Panc1 (cell line): ENCODE results near the gene TRPV5. TPM values are rescaled to one million over a fixed set of nuclear protein-coding genes. Genes with fewer than 3 reads are reported as not detected.

Source experiments
- ATAC-seq: fragments of 200-7000 bp; cut with Tn5 transposase; 2 replicates; pipeline ENCODE4 v1.9.1; 2020; ENCODE audit warnings: mild to moderate bottlenecking, moderate library complexity
- BruUV-seq: library from RNA; stranded (reverse); fragments of 400-500 nt; replicated peaks from 2 replicates; lab custom pipeline; 2021; lab: Mats Ljungman, UMichigan
- CTCF ChIA-PET: fragments of 300-600 bp; sonication (Branson Sonifier 250); formaldehyde crosslinking; loops from one replicate; lab custom pipeline; 2022; ENCODE audit warnings: antibody characterized with exemption; lab: Charles Lee
- POLR2A ChIA-PET: fragments of 300-600 bp; sonication (Branson Sonifier 250); formaldehyde crosslinking; loops from one replicate; lab custom pipeline; 2022; ENCODE audit warnings: antibody characterized with exemption; lab: Charles Lee
- DNase-seq: peaks from one replicate; pipeline ENCODE4 v3.0.0-alpha.2; 2010; ENCODE audit warnings: low read depth, low spot score
- H3K27ac ChIP-seq: 2 replicates; pipeline ENCODE4 v1.5.1; 2011; ENCODE audit warnings: mild to moderate bottlenecking, low read length, inconsistent platforms
- H3K27me3 ChIP-seq: fragments of 200-500 bp; sonication (Bioruptor generic); 2 replicates; pipeline ENCODE4 v1.6.0; 2014; ENCODE audit warnings: low read length, inconsistent platforms; ENCODE audit not compliant: control insufficient read depth, insufficient read depth
- H3K36me3 ChIP-seq: fragments of 200-500 bp; sonication (Bioruptor generic); 2 replicates; pipeline ENCODE4 v1.5.1; 2014; ENCODE audit warnings: inconsistent platforms, mild to moderate bottlenecking, low read length, moderate library complexity; ENCODE audit not compliant: control insufficient read depth, insufficient read depth
- H3K4me1 ChIP-seq: 2 replicates; pipeline ENCODE4 v1.5.1; 2011; ENCODE audit warnings: inconsistent platforms, mild to moderate bottlenecking, low read length, moderate library complexity; ENCODE audit not compliant: control insufficient read depth, insufficient read depth
- H3K4me3 ChIP-seq, 2 experiments: 2 replicates each; pipeline ENCODE4 v1.5.1; 2011 to 2012; ENCODE audit warnings: low read depth in 2 of 2, low read length in 2 of 2, mild to moderate bottlenecking in 2 of 2, inconsistent platforms in 1 of 2, moderate library complexity in 1 of 2
- H3K9me3 ChIP-seq: fragments of 200-500 bp; sonication (Bioruptor generic); 2 replicates; pipeline ENCODE4 v1.5.1; 2014; ENCODE audit warnings: low read depth, mild to moderate bottlenecking, inconsistent platforms, low read length, moderate library complexity; ENCODE audit not compliant: control insufficient read depth, insufficient read depth
- CTCF ChIP-seq: fragments of 450-650 bp; IDR thresholded peaks from 2 replicates; pipeline ENCODE4 v1.5.1; 2017; ENCODE audit warnings: mild to moderate bottlenecking
- POLR2AphosphoS5 ChIP-seq: IDR thresholded peaks from 2 replicates; pipeline ENCODE4 v1.6.1; 2012; ENCODE audit warnings: mild to moderate bottlenecking, low read depth, low read length, moderate library complexity
- SIN3A ChIP-seq: IDR thresholded peaks from 2 replicates; pipeline ENCODE4 v1.6.1; 2012; ENCODE audit warnings: low read depth, mild to moderate bottlenecking, low read length, moderate library complexity, borderline replicate concordance; ENCODE audit not compliant: insufficient read depth
- TCF7L2 ChIP-seq: IDR thresholded peaks from 2 replicates; pipeline ENCODE4 v1.6.1; 2011; ENCODE audit warnings: mild to moderate bottlenecking, low read depth, low read length, inconsistent platforms
- in situ Hi-C: cut with HindIII; loops from 2 replicates; pipeline ENCODE4 v1.10.0; 2016; ENCODE audit warnings: low sequenced_read_pairs, low pct_unique_long_range_greater_than_20kb
- intact Hi-C: fragments of 100-400 bp; cut with micrococcal nuclease; formaldehyde crosslinking; loops from one replicate; pipeline ENCODE4 v1.10.0; 2022; ENCODE audit not compliant: unreplicated experiment
- total RNA-seq: library from RNA; stranded (reverse); gene quantifications from one replicate; pipeline ENCODE4 v1.2.1, GENCODE V29; 2021; ENCODE audit not compliant: unreplicated experiment
- TF ChIP-seq, protein P1 (sequence below), 2 experiments: IDR thresholded peaks; 2 replicates each; pipeline ENCODE4 v1.6.1; 2011 to 2012; ENCODE audit warnings: low read depth in 2 of 2, control low read depth in 1 of 2, low read length in 1 of 2, mild to moderate bottlenecking in 1 of 2, moderate library complexity in 1 of 2; ENCODE audit not compliant: insufficient read depth in 1 of 2

TRPV5 gene
- total RNA-seq, 1 experiment from 2014 or later = not detected

- intact Hi-C loops (no loop called here), in situ Hi-C loops (no loop called here)
- Histone ChIP-seq H3K4me1 (no peaks in the 10 kb centered on the region), H3K4me3 (no peak overlapping the region), H3K9me3 (no peaks in the 10 kb centered on the region), H3K27me3 (no peaks in the 10 kb centered on the region; the same call in 1 of the 2 replicates), H3K36me3 (no peaks in the 10 kb centered on the region), H3K27ac (no peak overlapping the region)
- DNase-seq (no peak), ATAC-seq (peak; percentile 45; the same call in 1 of the 2 replicates)
- CTCF ChIA-PET = no interaction called here
- POLR2A ChIA-PET = no interaction called here
- BruUV-seq = no TSS peak
- TF ChIP-seq SIN3A (no peak), TCF7L2 (no peak), POLR2AphosphoS5 (no peak), CTCF (no peak)
- TF ChIP-seq, protein P1, sequence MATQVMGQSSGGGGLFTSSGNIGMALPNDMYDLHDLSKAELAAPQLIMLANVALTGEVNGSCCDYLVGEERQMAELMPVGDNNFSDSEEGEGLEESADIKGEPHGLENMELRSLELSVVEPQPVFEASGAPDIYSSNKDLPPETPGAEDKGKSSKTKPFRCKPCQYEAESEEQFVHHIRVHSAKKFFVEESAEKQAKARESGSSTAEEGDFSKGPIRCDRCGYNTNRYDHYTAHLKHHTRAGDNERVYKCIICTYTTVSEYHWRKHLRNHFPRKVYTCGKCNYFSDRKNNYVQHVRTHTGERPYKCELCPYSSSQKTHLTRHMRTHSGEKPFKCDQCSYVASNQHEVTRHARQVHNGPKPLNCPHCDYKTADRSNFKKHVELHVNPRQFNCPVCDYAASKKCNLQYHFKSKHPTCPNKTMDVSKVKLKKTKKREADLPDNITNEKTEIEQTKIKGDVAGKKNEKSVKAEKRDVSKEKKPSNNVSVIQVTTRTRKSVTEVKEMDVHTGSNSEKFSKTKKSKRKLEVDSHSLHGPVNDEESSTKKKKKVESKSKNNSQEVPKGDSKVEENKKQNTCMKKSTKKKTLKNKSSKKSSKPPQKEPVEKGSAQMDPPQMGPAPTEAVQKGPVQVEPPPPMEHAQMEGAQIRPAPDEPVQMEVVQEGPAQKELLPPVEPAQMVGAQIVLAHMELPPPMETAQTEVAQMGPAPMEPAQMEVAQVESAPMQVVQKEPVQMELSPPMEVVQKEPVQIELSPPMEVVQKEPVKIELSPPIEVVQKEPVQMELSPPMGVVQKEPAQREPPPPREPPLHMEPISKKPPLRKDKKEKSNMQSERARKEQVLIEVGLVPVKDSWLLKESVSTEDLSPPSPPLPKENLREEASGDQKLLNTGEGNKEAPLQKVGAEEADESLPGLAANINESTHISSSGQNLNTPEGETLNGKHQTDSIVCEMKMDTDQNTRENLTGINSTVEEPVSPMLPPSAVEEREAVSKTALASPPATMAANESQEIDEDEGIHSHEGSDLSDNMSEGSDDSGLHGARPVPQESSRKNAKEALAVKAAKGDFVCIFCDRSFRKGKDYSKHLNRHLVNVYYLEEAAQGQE (IDR thresholded peaks at IDR 0.05; ENCODE audit: insufficient read depth in 1 of 2, low read depth in 2 of 2, low read length in 1 of 2) = no peak
These were observed 1.0 kb downstream of the TRPV5 start for GRCh38 chr7:142932386-142933091.

DNA sequence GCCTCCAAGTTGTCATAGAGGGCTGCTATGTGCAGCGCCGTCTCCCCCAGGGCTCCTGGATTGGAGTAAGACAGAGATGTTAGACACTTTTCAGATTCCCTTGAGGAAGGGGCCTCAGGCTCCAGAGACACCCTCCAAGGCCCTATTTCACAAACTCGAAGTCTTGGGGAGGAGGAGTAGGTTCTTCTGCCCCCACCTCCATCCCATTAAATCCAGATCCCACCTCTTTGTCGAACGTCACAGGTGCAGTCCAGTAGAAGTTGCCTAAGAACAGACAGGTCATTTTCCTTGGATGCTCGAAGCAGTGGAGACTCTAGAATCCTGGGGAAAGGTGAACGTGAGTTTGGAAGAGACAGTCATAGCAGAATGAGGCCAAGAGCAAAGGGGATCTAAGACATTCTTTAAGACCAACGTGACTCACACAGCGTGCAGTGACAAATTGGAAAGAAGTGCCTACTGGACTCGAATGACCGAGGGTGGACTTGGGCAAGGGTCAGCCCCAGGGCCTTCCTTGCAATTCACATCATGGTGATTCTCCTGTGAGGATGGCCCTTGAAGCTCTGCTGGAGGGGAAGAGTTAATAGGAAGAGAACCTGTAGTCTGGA is 3.3 kb downstream of the TRPV5 start:
- in situ Hi-C loops = no loop called here
- ATAC-seq (no peak), DNase-seq (no peak)
- Histone ChIP-seq H3K4me3 (no peak overlapping the region), H3K9me3 (no peaks in the 10 kb centered on the region), H3K27me3 (no peaks in the 10 kb centered on the region; the same call in 1 of the 2 replicates), H3K4me1 (no peaks in the 10 kb centered on the region), H3K36me3 (no peaks in the 10 kb centered on the region), H3K27ac (no peak overlapping the region)
- ChIA-PET POLR2A (no interaction called here), CTCF (no interaction called here)
- TF ChIP-seq TCF7L2 (no peak), POLR2AphosphoS5 (no peak)
- no TSS peak for BruUV-seq
- intact Hi-C loops = no loop called here

- CTCF ChIA-PET = no interaction called here
- in situ Hi-C loops (no loop called here), intact Hi-C loops (no loop called here)
- Histone ChIP-seq H3K36me3 (no peaks in the 10 kb centered on the region), H3K27me3 (no peaks in the 10 kb centered on the region; the same call in 1 of the 2 replicates), H3K9me3 (no peaks in the 10 kb centered on the region), H3K4me1 (no peaks in the 10 kb centered on the region), H3K27ac (no peak overlapping the region), H3K4me3 (no peak overlapping the region)
- DNase-seq (no peak), ATAC-seq (no peak)
- TF ChIP-seq POLR2AphosphoS5 = no peak
- TF ChIP-seq CTCF = no peak
- TF ChIP-seq TCF7L2 = no peak
- TF ChIP-seq, protein P1 (IDR thresholded peaks at IDR 0.05; ENCODE audit: insufficient read depth in 1 of 2, low read depth in 2 of 2, low read length in 1 of 2) = no peak
- no peak for TF ChIP-seq SIN3A
- POLR2A ChIA-PET = no interaction called here
- no TSS peak for BruUV-seq
These were observed 5.6 kb downstream of the TRPV5 start for GRCh38 chr7:142927949-142928348.
